Amniotic stem cell (primary cell): ENCODE results near the gene MLKL.
"Not testable (repeated sequence)": the region's sequence is repeated elsewhere in the genome, so short reads cannot be mapped to it uniquely, and the experiment has no call there.

Source experiments
- DNase-seq: peaks from one replicate; lab custom pipeline; 2025; lab: John Stamatoyannopoulos, UW

The MLKL gene

GRCh38 chr16:74732707-74733350, 32.2 kb upstream of the MLKL start:
- no peak for DNase-seq

GRCh38 chr16:74731853-74732477, 31.3 kb upstream of the MLKL start:
- DNase-seq, result no peak

GRCh38 chr16:74729783-74730683, 29.4 kb upstream of the MLKL start:
- DNase-seq, result no peak

- DNase-seq, result no peak
These were observed 27.2 kb upstream of the MLKL start for GRCh38 chr16:74727903-74728302.

- DNase-seq, result no peak
These were observed 26.1 kb upstream of the MLKL start for GRCh38 chr16:74726716-74727115.

GRCh38 chr16:74725651-74726455, 25.2 kb upstream of the MLKL start:
- DNase-seq, result no peak

- DNase-seq, result peak; percentile 91
These were observed 24.3 kb upstream of the MLKL start for GRCh38 chr16:74724820-74725549.

GRCh38 chr16:74723256-74723655, 22.6 kb upstream of the MLKL start:
- DNase-seq, result no peak

GRCh38 chr16:74722156-74722555, 21.5 kb upstream of the MLKL start:
- not testable (repeated sequence) for DNase-seq

GRCh38 chr16:74721716-74722115, 21.1 kb upstream of the MLKL start:
- DNase-seq, result no peak

GRCh38 chr16:74720579-74720978, 19.9 kb upstream of the MLKL start:
- no peak for DNase-seq

GRCh38 chr16:74718741-74719610, 18.3 kb upstream of the MLKL start:
- no peak for DNase-seq

- no peak for DNase-seq
These were observed 17.5 kb upstream of the MLKL start for GRCh38 chr16:74718140-74718539.

- DNase-seq, result no peak
These were observed 16.7 kb upstream of the MLKL start for GRCh38 chr16:74717367-74717766.

GRCh38 chr16:74716355-74716754, 15.7 kb upstream of the MLKL start:
- no peak for DNase-seq

GRCh38 chr16:74713876-74714275, 13.2 kb upstream of the MLKL start:
- DNase-seq, result no peak

- DNase-seq, result no peak
These were observed 12.7 kb upstream of the MLKL start for GRCh38 chr16:74713325-74713724.

GRCh38 chr16:74711938-74712337, 11.3 kb upstream of the MLKL start:
- DNase-seq, result no peak

- DNase-seq, result no peak
These were observed 9.7 kb upstream of the MLKL start for GRCh38 chr16:74710401-74710800.

- peak; percentile 56 for DNase-seq
These were observed 8.8 kb upstream of the MLKL start for GRCh38 chr16:74709441-74709877.

- DNase-seq, result no peak
These were observed 585 bp downstream of the MLKL start for GRCh38 chr16:74700116-74700437.
